DMS153 treated with DMSO at 0.1 percent for 48 hours (cell line): ENCODE results near the gene DEFB127.
"Not testable (repeated sequence)": the region's sequence is repeated elsewhere in the genome, so short reads cannot be mapped to it uniquely, and the experiment has no call there.

Source experiments
- DNase-seq: peaks from one replicate; lab custom pipeline; 2025; ENCODE audit not compliant: unreplicated experiment; lab: John Stamatoyannopoulos, UW

The DEFB127 gene, protein sequence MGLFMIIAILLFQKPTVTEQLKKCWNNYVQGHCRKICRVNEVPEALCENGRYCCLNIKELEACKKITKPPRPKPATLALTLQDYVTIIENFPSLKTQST

DNA sequence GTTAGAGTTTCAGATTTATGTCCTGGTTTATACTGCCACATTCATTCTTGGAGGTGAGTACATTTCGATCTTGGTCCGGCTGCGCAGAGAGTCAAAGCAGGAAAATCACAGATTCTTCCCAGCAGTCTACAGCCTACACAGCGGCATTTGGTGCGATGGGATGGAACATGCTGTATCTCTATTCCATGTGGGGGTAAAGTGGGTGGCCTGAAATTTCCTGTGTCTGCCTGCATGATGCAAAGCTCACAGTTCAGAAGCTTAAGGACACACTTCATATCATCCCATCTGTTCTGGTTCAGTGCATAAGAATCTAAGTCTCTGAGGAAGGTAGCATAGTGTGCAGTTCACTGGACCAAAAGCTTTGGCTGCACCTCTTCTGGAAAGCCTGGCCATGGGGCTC lies at the start of gene DEFB127:
DEFB127 (plus strand) TSS at position 301 of the 400 bp plus-strand sequence; CDS start at position 392, 91 bp downstream.
- no peak for DNase-seq

DNA sequence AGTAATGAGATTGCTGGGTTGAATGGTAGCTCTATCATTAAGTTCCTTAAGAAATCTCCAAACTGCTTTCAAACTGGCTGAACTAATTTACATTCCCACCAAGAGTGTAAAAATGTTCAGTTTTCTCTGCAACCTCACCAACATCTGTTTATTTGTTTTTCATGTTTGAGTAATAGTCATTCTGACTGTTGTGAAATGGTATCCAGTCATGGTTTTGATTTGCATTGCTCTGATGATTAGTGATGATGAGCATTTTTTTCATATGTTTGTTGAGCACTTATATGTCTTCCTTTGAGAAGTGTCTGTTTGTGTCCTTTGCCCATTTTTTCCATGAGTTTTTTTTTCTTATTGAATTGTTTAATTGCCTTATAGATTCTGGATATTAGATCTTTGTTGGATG lies 44.9 kb upstream of the DEFB127 start:
- no peak for DNase-seq

DNA sequence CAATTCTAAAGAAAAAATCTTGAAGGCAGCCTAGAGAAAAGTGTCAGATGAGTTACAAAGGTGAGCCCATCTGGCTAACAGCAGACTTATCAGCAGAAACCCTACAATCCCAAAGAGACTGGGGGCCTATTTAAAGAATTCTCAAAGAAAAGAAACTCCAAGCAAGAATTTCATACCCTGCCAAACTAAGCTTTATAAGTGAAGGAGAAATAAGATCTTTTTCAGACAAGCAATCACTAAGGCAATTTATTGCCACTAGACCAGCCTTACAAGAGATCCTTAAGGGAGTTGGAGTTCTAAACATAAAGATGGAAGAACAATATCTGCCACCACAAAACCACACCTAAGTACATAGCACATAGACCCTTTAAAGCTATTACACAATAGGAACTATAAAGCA lies 39.7 kb upstream of the DEFB127 start:
- no peak for DNase-seq

DNA sequence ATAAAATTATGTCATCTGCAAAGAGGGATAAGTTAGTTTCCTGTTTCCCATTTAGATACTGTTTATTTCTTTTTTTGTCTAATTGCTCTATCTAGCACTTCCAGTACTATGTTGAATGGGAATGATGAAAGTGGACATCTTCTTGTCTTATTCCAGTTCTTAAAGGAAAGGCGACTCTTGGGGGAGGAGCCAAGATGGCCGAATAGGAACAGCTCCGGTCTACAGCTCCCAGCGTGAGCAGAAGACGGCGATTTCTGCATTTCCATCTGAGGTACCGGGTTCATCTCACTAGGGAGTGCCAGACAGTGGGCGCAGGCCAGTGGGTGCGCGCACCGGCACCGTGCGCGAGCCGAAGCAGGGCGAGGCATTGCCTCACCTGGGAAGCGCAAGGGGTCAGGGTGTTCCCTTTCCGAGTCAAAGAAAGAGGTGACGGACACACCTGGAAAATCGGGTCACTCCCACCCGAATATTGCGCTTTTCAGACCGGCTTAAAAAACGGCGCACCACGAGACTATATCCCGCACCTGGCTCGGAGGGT lies 27.4 kb upstream of the DEFB127 start:
- DNase-seq = not testable (repeated sequence)

DNA sequence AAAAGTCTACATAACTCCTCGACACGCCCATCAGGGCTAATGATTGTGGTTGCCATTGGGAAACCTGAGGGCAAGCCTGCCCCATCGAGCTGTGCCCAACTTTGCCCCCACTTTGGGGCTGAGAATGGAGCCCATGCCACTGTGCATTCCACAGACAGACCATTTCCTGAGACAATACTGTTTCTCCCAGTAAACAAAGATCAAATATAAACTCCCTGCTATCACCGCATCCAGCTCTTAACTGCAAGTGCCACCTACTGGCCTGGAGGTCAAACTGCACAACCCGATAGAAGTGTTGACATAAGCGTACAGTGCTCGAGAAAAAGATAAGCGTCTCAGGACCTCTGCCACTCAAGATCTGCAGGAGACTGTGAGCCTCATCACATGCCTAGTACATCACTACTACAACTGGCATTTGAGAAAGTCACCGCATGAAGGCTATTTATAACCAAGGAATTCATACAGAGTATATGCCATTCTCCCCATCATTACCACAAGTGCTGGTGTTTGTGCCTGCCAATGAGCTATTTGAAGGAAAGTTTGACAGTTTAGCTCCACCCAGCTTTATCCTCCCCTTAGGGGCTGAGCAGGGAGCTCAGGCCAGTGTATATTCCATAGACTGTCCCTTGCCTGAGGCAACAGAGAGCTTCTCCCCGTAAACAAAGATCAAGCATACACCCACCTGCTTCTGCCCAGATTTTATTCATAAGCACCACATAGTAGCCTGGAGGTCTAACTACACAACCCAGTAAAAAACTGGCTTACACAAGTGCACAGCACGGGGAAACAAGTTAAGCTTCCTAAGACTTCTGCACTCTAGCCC lies 19.4 kb upstream of the DEFB127 start:
- DNase-seq = no peak

DNA sequence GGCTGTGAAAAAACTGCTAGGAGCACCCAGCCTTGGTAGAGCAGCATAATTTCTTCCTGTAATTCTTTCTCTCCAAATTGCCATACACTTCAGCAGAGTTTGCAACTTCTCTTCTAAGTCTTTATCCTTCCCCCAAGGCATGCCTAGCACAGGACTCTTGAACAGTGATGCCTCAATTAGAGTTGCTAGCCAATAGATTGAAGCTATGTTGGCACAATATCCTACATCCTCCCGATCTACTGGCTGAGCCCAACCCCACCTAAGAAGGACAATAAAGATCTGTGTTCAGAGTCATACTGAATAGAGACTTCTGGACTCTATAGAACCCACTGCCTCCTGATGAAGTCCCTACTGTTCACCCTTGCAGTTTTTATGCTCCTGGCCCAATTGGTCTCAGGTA lies 15.0 kb upstream of the DEFB127 start, which contains the start of gene DEFB126:
DEFB126 (plus strand) TSS at position 301 of the 400 bp plus-strand sequence; CDS start at position 340, 39 bp downstream.
- DNase-seq = no peak

DNA sequence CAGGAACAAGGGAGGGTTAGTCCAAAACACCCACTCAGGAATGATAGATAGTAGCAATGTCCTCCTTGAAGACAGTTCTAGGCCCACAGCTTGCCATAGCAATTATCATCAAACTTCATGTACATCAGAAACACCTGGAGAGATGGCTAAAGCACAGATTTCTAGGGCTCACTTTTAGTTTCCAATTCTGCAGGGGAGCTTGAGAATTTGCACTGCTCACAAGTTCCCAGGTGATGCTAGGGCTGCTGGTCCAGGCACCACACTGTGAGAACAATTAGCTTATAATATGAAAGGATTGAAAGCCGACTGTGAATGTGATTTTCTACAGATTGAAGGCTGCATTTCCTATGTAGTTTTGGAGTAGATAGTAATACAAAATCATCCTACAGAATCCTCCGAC lies 11.4 kb upstream of the DEFB127 start:
- no peak for DNase-seq

DNA sequence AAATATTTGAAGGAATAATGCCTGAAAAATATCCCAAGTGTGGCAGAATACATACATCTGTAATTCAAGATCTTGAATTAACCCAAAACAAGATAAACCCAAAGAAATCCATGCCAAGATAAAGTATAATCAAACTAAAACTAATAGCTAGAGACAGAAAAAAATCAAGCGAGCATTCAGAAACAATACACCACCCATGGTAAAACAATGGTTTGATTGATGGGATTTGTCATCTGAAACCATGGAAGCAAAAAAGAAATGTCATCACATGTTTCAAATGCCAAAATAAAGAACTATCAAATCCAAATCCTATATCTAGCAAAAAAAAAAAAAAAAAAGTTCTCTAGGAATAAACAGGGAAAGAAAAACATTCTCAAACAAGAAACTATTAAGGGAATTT lies 5.1 kb upstream of the DEFB127 start:
- no peak for DNase-seq

DNA sequence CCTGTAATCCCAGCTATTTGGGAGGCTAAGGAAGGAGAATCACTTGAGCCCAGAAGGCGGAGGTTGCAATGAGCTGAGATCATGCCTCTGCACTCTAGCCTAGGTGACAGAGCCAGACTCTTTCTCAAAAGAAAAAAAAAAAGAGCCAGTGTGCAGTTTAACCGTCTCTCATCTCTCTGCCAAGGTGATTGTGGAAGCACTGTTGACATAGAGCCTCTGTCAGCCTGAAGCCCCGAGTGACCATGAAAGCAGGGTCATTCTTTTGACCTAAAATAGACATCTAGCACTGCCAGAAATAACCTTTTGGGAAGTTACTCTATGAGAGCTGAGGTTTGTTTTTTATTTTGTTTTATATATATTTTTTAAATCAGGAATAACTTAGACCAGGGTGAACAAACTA lies 7.4 kb downstream of the DEFB127 start:
- DNase-seq = no peak

DNA sequence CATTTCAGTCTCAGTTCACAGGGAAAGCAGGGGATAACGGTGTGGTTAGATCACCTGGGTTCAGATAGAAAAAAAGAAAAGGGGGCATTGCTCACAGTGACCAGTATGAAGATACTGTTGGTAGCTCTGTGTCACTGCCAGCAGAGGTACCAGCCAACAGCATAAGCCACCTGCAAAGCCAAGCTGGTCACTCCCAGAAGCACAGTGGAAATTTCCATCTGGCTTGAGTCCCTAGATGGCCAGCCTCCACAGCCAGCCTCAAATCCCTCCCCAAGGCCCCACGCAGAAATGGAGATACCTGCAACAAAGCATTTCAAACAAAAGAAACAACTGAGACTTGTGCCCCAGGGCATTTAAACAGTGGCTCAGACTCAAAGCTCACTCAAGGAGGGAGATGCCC lies 11.6 kb downstream of the DEFB127 start:
- DNase-seq = no peak

DNA sequence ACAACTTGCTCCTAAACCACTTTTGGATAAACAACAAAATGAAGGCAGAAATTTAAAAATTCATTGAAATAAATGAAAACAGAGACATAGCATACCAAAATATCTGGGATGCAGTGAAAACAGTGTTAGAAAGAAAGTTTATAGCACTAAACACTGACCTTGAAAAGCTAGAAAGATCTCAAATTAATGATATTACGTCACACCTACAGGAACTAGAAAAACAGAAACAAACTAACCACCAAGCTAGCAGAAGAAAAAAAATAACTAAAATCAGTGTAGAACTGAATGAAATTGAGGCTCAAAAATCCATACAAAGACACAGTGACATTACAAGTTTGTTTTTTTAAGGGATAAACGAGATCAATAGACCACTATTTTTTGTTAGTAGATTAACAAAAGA lies 27.0 kb downstream of the DEFB127 start:
- no peak for DNase-seq

DNA sequence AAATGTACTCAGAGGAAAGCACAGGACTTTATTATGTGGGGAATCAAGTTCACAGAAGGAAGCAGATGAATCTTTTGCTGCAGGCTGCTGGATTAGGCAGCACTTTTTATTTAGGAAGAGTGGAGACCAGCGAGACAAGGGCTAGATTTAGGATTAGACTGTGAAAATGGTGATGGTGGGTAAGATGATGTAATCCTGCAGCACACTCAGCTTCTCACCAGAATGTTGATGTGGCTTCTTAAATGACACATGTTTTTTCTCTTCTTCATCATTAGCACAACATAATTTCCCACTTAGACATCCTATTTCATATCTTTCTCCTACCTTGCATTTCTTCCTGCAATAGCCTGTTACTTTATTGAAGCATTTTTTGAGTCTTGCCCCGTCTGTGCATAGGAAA lies 30.5 kb downstream of the DEFB127 start:
- no peak for DNase-seq

DNA sequence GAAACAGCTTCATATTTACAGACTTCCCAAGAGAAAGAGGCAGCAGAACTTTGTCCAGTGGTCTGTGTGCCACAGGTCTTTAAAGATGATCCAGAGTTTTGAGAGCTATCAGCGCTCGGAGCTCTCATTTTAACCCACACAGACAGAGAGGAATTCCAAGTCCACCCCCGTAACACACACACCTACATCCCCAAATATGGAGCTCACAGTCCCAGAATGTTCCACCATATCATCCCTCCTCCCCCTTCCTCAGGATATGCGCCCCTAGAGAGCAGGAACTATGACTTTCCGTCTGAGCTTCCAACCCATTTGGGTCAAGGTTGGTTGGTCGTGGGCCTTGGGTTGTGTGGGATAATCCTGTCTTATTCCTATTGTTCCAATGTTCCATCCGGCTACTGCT lies 32.4 kb downstream of the DEFB127 start, which contains the start of gene DEFB128:
DEFB128 (minus strand) TSS at position 101 of the 400 bp plus-strand sequence; CDS start at position 13, 88 bp downstream.
- no peak for DNase-seq

DNA sequence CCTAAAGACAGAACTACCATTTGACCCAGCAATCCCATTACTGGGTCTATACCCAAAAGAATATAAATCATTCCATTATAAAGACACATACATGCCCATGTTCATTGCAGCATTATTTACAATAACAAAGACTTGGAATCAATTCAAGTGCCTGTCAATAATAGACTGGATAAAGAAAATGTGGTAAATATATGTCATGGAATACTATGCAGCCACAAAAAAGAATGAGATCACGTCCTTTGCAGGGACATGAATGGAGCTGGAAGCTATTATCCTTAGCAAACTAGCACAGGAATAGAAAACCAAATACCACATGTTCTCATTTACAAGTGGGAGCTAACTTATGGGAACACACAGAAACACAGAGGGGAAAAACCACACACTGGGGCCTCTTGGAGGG lies 41.0 kb downstream of the DEFB127 start:
- no peak for DNase-seq

DNA sequence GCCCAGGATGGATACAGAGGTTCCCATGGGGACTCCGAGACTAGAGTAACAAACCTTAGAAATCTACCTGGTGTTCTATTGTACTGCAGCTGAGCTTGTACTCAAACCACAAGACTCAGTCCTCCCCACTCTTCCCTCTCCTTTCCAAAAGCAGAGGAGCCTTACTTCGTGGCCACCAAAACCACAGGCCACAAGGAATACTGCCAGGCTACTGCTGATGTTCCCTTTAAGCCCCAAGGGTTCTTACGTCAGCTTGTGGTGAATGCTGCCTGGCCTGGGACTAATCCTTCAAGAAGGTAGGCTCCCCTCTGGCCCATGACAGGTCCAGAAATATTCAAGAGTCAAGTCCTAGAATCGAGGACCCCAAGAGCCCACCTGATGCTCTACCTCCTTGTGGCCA lies 42.7 kb downstream of the DEFB127 start:
- no peak for DNase-seq

DNA sequence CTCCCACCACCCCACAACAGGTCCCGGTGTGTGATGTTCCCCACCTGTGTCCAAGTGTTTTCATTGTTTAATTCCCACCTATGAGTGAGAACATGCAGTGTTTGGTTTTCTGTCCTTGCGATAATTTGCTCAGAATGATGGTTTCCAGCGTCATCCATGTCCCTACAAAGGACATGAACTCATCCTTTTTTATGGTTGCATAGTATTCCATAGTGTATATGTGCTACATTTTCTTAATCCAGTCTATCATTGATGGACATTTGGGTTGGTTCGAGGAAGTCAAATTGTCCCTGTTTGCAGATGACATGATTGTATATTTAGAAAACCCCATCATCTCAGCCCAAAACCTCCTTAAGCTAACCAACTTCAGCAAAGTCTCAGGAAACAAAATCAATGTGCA lies 46.4 kb downstream of the DEFB127 start:
- not testable (repeated sequence) for DNase-seq
